ENCODE data around the gene STK40. TPM values are rescaled to one million over a fixed set of nuclear protein-coding genes. Genes with fewer than 3 reads are reported as not detected.
A peak's percentile ranks its signal among the peaks of the same experiment; 100 is the strongest.

Gene STK40
- total RNA-seq, 2 experiments from 2014 or later: 43.8 to 83.9 TPM

- Histone ChIP-seq H3K36me3 (ENCODE audit: insufficient read depth, low read length) (peaks cover 52% of the 10 kb centered on the region), H3K4me2 (ENCODE audit: low read length) (peak overlapping the region; percentile 89), H3K27ac (ENCODE audit: low read depth, low read length, poor library complexity, severe bottlenecking) (peak overlapping the region; percentile 98), H3K9me3 (ENCODE audit: low read length) (no peaks in the 10 kb centered on the region), H3K4me3 (ENCODE audit: low read depth, low read length, poor library complexity, severe bottlenecking) (peak overlapping the region; percentile 26), H2AFZ (ENCODE audit: low read length) (no peak overlapping the region), H3K79me2 (ENCODE audit: insufficient read depth, low read depth, low read length) (peaks cover 44% of the 10 kb centered on the region; the same call in 1 of the 2 replicates), H3K9me2 (ENCODE audit: insufficient read depth, low read length) (no peaks in the 10 kb centered on the region), H4K20me1 (ENCODE audit: insufficient read depth, low read length) (no peaks in the 10 kb centered on the region), H3K4me1 (ENCODE audit: insufficient read depth, low read length, poor library complexity, severe bottlenecking) (peaks cover 82% of the 10 kb centered on the region)
- DNase-seq (ENCODE audit: low spot score): peak; percentile 48
- intact Hi-C loops (cut with micrococcal nuclease; ENCODE audit: unreplicated experiment): loop anchor here (5.0 to 10.0 kb wide), 2 partner anchors 455 to 562 kb away; partner anchors contain the start of gene AGO3
- ChIA-PET POLR2A (interaction anchor here (1.0 to 1.9 kb wide), 2 partner anchors 9 to 74 kb away, joined by 3 to 9 read pairs; partner anchors contain the start of gene MRPS15), CTCF (ENCODE audit: unreplicated experiment) (interaction anchor here (0.5 kb wide), 1 partner anchor 303 kb away, joined by 3 read pairs; no protein-coding TSS in a partner anchor)
- no peak for TF ChIP-seq EZH2phosphoT487 (IDR thresholded peaks at IDR 0.05; ENCODE audit: borderline replicate concordance, low read depth, low read length)
- TF ChIP-seq, protein P1, sequence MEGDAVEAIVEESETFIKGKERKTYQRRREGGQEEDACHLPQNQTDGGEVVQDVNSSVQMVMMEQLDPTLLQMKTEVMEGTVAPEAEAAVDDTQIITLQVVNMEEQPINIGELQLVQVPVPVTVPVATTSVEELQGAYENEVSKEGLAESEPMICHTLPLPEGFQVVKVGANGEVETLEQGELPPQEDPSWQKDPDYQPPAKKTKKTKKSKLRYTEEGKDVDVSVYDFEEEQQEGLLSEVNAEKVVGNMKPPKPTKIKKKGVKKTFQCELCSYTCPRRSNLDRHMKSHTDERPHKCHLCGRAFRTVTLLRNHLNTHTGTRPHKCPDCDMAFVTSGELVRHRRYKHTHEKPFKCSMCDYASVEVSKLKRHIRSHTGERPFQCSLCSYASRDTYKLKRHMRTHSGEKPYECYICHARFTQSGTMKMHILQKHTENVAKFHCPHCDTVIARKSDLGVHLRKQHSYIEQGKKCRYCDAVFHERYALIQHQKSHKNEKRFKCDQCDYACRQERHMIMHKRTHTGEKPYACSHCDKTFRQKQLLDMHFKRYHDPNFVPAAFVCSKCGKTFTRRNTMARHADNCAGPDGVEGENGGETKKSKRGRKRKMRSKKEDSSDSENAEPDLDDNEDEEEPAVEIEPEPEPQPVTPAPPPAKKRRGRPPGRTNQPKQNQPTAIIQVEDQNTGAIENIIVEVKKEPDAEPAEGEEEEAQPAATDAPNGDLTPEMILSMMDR (conservative IDR thresholded peaks at IDR 0.05; ENCODE audit: low read length): no peak
- BruUV-seq (replicated peaks): no TSS peak
Observed at GRCh38 chr1:36389999-36390398, 4.3 kb upstream of the STK40 start.

DNA sequence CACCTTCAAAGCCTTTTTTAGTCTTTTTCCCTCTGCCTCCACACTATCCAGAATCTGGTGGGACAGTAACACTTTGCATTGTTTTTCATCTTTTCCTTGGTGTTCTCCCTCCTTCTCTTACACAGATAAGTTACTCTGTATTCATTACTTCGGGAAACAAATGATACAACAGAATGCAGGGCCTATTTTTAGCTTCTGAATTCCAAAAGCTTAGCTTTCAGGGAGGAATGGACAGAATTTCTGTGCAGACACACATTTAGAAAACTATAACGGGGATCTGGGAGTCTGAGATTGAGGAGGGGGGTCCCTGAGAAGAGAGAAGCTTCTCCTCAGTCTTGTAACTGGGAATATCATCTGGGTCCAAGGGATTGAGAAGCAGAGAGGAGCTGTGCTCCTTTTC, 3.5 kb upstream of the STK40 start:
- Histone ChIP-seq H3K9me3 (ENCODE audit: low read length) (no peaks in the 10 kb centered on the region), H3K36me3 (ENCODE audit: insufficient read depth, low read length) (peaks cover 51% of the 10 kb centered on the region), H3K79me2 (ENCODE audit: insufficient read depth, low read depth, low read length) (peaks cover 46% of the 10 kb centered on the region), H3K4me2 (ENCODE audit: low read length) (peak overlapping the region; percentile 89), H3K27ac (ENCODE audit: low read depth, low read length, poor library complexity, severe bottlenecking) (peak overlapping the region; percentile 98), H4K20me1 (ENCODE audit: insufficient read depth, low read length) (peaks cover 4% of the 10 kb centered on the region), H2AFZ (ENCODE audit: low read length) (no peak overlapping the region), H3K4me1 (ENCODE audit: insufficient read depth, low read length, poor library complexity, severe bottlenecking) (peaks cover 83% of the 10 kb centered on the region), H3K4me3 (ENCODE audit: low read depth, low read length, poor library complexity, severe bottlenecking) (peak overlapping the region; percentile 11), H3K9me2 (ENCODE audit: insufficient read depth, low read length) (no peaks in the 10 kb centered on the region)
- BruUV-seq (replicated peaks): no TSS peak
- ChIA-PET POLR2A (interaction anchor here (1.0 to 1.9 kb wide), 4 partner anchors 8 to 75 kb away, joined by 3 to 9 read pairs (median 4); partner anchors contain the start of genes LSM10 and MRPS15), CTCF (ENCODE audit: unreplicated experiment) (no interaction called here)
- intact Hi-C loops (cut with micrococcal nuclease; ENCODE audit: unreplicated experiment): loop anchor here (5.0 to 10.0 kb wide), 2 partner anchors 454 to 563 kb away; partner anchors contain the start of gene AGO3
- TF ChIP-seq EZH2phosphoT487 (IDR thresholded peaks at IDR 0.05; ENCODE audit: borderline replicate concordance, low read depth, low read length): no peak
- TF ChIP-seq, protein P1 (conservative IDR thresholded peaks at IDR 0.05; ENCODE audit: low read length): no peak
- no peak for DNase-seq (ENCODE audit: low spot score)

Data from OCI-LY7 (cell line).